HepG2 (cell line): ENCODE measurements around the gene TRAPPC10. TPM values are rescaled to one million over a fixed set of nuclear protein-coding genes. Genes with fewer than 3 reads are reported as not detected.

Experiments used
- ATAC-seq: fragments of 200-7000 bp; cut with Tn5 transposase; 3 replicates; pipeline ENCODE4 v1.9.1; 2020; ENCODE audit warnings: mild to moderate bottlenecking, moderate library complexity
- BruUV-seq: library from RNA; stranded (reverse); fragments of 400-500 nt; replicated peaks from 2 replicates; lab custom pipeline; 2021; lab: Mats Ljungman, UMichigan
- CTCF ChIA-PET: fragments of 300-600 bp; formaldehyde crosslinking; extraction: SDS; loops from one replicate; lab custom pipeline; 2021; ENCODE audit warnings: low total read pairs, inconsistent platforms, low intra/inter-chr PET ratio; lab: Yijun Ruan, JAX
- POLR2A ChIA-PET: fragments of 350-600 bp; sonication (Branson Sonifier 250); formaldehyde crosslinking; loops from one replicate; lab custom pipeline; 2020; ENCODE audit warnings: antibody characterized with exemption, inconsistent platforms; lab: Yijun Ruan, JAX
- DNase-seq: peaks from one replicate; pipeline ENCODE4 v3.0.0-alpha.2; 2015; ENCODE audit warnings: low spot score
- FAIRE-seq: peaks from 3 replicates; lab custom pipeline; 2011; peaks lifted over from hg19 to GRCh38; lab: Jason Lieb, UNC
- H2AFZ ChIP-seq: one replicate; pipeline ENCODE4 v1.6.1; 2011; ENCODE audit warnings: low read length, inconsistent platforms
- H3K27ac ChIP-seq: fragments of 300-600 bp; 3 replicates; pipeline ENCODE4 v1.8.0; 2011; ENCODE audit warnings: mixed run types, mild to moderate bottlenecking, mixed read lengths, low read length, inconsistent platforms; ENCODE audit not compliant: insufficient read depth; ENCODE audit errors: extremely low read length
- H3K27me3 ChIP-seq, 2 experiments: fragments of 200-600 bp in 1 of 2; 2 replicates in 1 of 2; 3 replicates in 1 of 2; pipeline versions ENCODE4 v1.6.0 to v1.8.0; 2011; ENCODE audit warnings: low read length in 2 of 2, mild to moderate bottlenecking in 2 of 2, moderate library complexity in 2 of 2, inconsistent platforms in 1 of 2; ENCODE audit not compliant: insufficient read depth in 2 of 2, control insufficient read depth in 1 of 2
- H3K36me3 ChIP-seq, 2 experiments: fragments of 200-600 bp in 1 of 2; replicated peaks in 1 of 2; 2 replicates in 1 of 2; 3 replicates in 1 of 2; pipeline versions ENCODE4 v1.5.1 to v1.8.0; 2011; ENCODE audit warnings: low read length in 2 of 2, inconsistent platforms in 1 of 2; ENCODE audit not compliant: insufficient read depth in 2 of 2, control insufficient read depth in 1 of 2
- H3K4me1 ChIP-seq: 2 replicates; pipeline ENCODE4 v1.5.1; 2012; ENCODE audit warnings: low read length, inconsistent platforms; ENCODE audit not compliant: insufficient read depth
- H3K4me2 ChIP-seq: 2 replicates; pipeline ENCODE4 v1.6.0; 2011; ENCODE audit warnings: low read depth, low read length, inconsistent platforms
- H3K4me3 ChIP-seq, 3 experiments: fragments of 200-600 bp in 1 of 3; sonication (generic), shearing (Covaris generic) in 1 of 3; replicated peaks in 1 of 3; 2 replicates each; pipeline ENCODE4 v1.5.1; 2011 to 2016; ENCODE audit warnings: low read length in 3 of 3, inconsistent platforms in 2 of 3, low read depth in 2 of 3, mild to moderate bottlenecking in 2 of 3, control low read depth in 1 of 3, mixed read lengths in 1 of 3; ENCODE audit not compliant: insufficient read depth in 1 of 3
- H3K79me2 ChIP-seq: one replicate; pipeline ENCODE4 v1.6.1; 2011; ENCODE audit warnings: low read length, inconsistent platforms; ENCODE audit not compliant: insufficient read depth
- H3K9ac ChIP-seq: 2 replicates; pipeline ENCODE4 v1.6.0; 2011; ENCODE audit warnings: mild to moderate bottlenecking, low read depth, low read length, inconsistent platforms; ENCODE audit not compliant: insufficient read depth
- H3K9me3 ChIP-seq: 2 replicates; pipeline ENCODE4 v1.5.1; 2012; ENCODE audit warnings: mild to moderate bottlenecking, low read length
- H4K20me1 ChIP-seq: 2 replicates; pipeline ENCODE4 v1.6.0; 2011; ENCODE audit warnings: inconsistent platforms, mild to moderate bottlenecking, low read length, moderate library complexity; ENCODE audit not compliant: insufficient read depth
- BRCA1 ChIP-seq: sonication (generic); formaldehyde crosslinking; IDR thresholded peaks from 2 replicates; pipeline ENCODE4 v1.4.0; 2020; ENCODE audit warnings: missing genetic modification reagents
- CHD4 ChIP-seq: fragments of 200-600 bp; sonication (generic); IDR thresholded peaks from 2 replicates; pipeline ENCODE4 v1.7.0; 2017; ENCODE audit warnings: mild to moderate bottlenecking, low read length, borderline replicate concordance
- CSRNP1 ChIP-seq: sonication (generic); formaldehyde crosslinking; IDR thresholded peaks from 2 replicates; pipeline ENCODE4 v1.8.1; 2023; ENCODE audit warnings: mild to moderate bottlenecking, missing genetic modification reagents
- HINFP ChIP-seq: sonication (generic); formaldehyde crosslinking; IDR thresholded peaks from 2 replicates; pipeline ENCODE4 v1.4.0; 2020; ENCODE audit warnings: low read depth, mild to moderate bottlenecking, missing genetic modification reagents
- HOXA3 ChIP-seq: sonication (generic); formaldehyde crosslinking; IDR thresholded peaks from 2 replicates; pipeline ENCODE4 v1.5.0; 2020; ENCODE audit warnings: missing genetic modification reagents
- KLF6 ChIP-seq: IDR thresholded peaks from 2 replicates; pipeline ENCODE4 v1.8.0; 2016; ENCODE audit warnings: missing biosample characterization, missing genetic modification reagents
- KMT2A ChIP-seq: sonication (generic); formaldehyde crosslinking; IDR thresholded peaks from 2 replicates; pipeline ENCODE4 v1.4.0; 2020; ENCODE audit warnings: missing genetic modification reagents
- MIER3 ChIP-seq: IDR thresholded peaks from 2 replicates; pipeline ENCODE4 v1.6.1; 2016; ENCODE audit warnings: missing compliant biosample characterization, borderline replicate concordance
- NFKB2 ChIP-seq: sonication (generic); formaldehyde crosslinking; IDR thresholded peaks from 2 replicates; pipeline ENCODE4 v1.4.0; 2020; ENCODE audit warnings: missing genetic modification reagents, borderline replicate concordance
- ZBTB7B ChIP-seq: sonication (generic); formaldehyde crosslinking; IDR thresholded peaks from 2 replicates; pipeline ENCODE4 v1.4.0; 2020; ENCODE audit warnings: missing genetic modification reagents
- ZNF101 ChIP-seq: sonication (generic); formaldehyde crosslinking; IDR thresholded peaks from 2 replicates; pipeline ENCODE4 v1.4.0; 2020; ENCODE audit warnings: mild to moderate bottlenecking, low read depth, missing genetic modification reagents, borderline replicate concordance
- ZNF30 ChIP-seq: sonication (generic); formaldehyde crosslinking; IDR thresholded peaks from 2 replicates; pipeline ENCODE4 v1.5.0; 2020; ENCODE audit warnings: mild to moderate bottlenecking, missing genetic modification reagents
- ZNF7 ChIP-seq: IDR thresholded peaks from 2 replicates; pipeline ENCODE4 v1.6.1; 2016; ENCODE audit warnings: missing biosample characterization, missing genetic modification reagents
- ZNF782 ChIP-seq: sonication (generic); formaldehyde crosslinking; IDR thresholded peaks from 2 replicates; pipeline ENCODE4 v1.4.0; 2020; ENCODE audit warnings: missing genetic modification reagents, mild to moderate bottlenecking, borderline replicate concordance
- WGBS: methylation state at CpG from one replicate; pipeline ENCODE4 v1.1.6; 2017; ENCODE audit warnings: low lambda C conversion rate; 5-methylcytosine and 5-hydroxymethylcytosine counted together
- in situ Hi-C: cut with HindIII; loops from 2 replicates; pipeline ENCODE4 v1.10.0; 2017; ENCODE audit warnings: low pct_unique_long_range_greater_than_20kb; ENCODE audit not compliant: extremely low pct_ligation_motif_present
- intact Hi-C: fragments of 100-400 bp; cut with micrococcal nuclease; formaldehyde crosslinking; loops from one replicate; pipeline ENCODE4 v1.10.0; 2022; ENCODE audit not compliant: unreplicated experiment
- polyA plus RNA-seq, 8 experiments: library from polyadenylated mRNA; depleted of rRNA in 3 of 8; stranded (reverse) in 7 of 8; unstranded in 1 of 8; fragments of >200 nt; fragmentation: Illumina TruSeq in 4 of 8; extraction: Trizol in 4 of 8; gene quantifications; 2 replicates each; pipeline versions ENCODE4 v1.2.1 to v1.2.3, GENCODE V29; 2011 to 2016; ENCODE audit warnings: low read depth in 4 of 8, missing spikeins in 1 of 8, mixed read lengths in 1 of 8; ENCODE audit not compliant: insufficient read depth in 1 of 8
- total RNA-seq, 5 experiments: library from RNA; depleted of rRNA; stranded (reverse); fragments of >200 nt; fragmentation: Illumina TruSeq; extraction: Trizol; gene quantifications; 2 replicates each; pipeline ENCODE4 v1.2.3, GENCODE V29; 2016; ENCODE audit warnings: low read depth in 1 of 5
- TF ChIP-seq, protein P1 (sequence below): sonication (generic); formaldehyde crosslinking; IDR thresholded peaks from 2 replicates; pipeline ENCODE4 v1.5.1; 2020; ENCODE audit warnings: mild to moderate bottlenecking, missing genetic modification reagents
- TF ChIP-seq, protein P2 (sequence below): IDR thresholded peaks from 2 replicates; pipeline ENCODE4 v1.4.0; 2020; ENCODE audit warnings: mild to moderate bottlenecking, missing genetic modification reagents

TRAPPC10 gene
- total and polyA plus RNA-seq, 2 of the 13 experiments (the other 11 are each of a cell fraction or from before 2014, with no cell fraction given): 10.6 to 16.5 TPM

DNA sequence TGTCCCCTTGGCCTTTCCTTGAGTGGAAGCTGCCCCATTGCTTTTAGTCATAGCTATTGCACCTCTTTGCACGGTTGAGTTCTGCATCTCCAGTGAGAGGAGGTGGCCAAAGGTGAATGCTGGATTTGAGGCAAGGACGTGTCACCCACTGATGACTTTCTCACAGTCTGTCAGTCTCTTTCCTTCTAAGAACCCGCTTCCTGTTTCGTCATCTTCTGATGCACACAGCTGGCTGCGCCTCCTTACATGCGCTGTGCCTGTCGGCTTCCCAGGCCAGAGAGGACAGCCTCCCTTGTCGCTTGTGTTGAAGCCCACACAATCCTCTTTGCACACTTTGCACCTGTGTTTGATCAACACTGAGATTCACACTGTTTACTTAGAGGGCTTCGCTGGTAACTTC, 53.3 kb downstream of the TRAPPC10 start:
- BruUV-seq: no TSS peak
- Histone ChIP-seq H3K27me3 (no peaks in the 10 kb centered on the region), H3K9me3 (no peaks in the 10 kb centered on the region), H4K20me1 (peaks cover 7% of the 10 kb centered on the region; the same call in 1 of the 2 replicates), H3K27ac (no peak overlapping the region), H3K79me2 (no peaks in the 10 kb centered on the region), H3K9ac (no peak overlapping the region), H3K4me3 (no peak overlapping the region), H3K36me3 (peaks cover 16 to 43% of the 10 kb centered on the region in 2 experiments; a peak in 4 of 5 replicates), H2AFZ (no peak overlapping the region), H3K4me2 (no peak overlapping the region), H3K4me1 (peaks cover 17% of the 10 kb centered on the region)
- in situ Hi-C loops (loop anchor here (5.0 kb wide), 1 partner anchor 38 kb away; no protein-coding TSS in a partner anchor), intact Hi-C loops (no loop called here)
- WGBS: 92% methylated on average over 9 of the region's 9 CpGs
- ChIA-PET POLR2A (no interaction called here), CTCF (no interaction called here)
- no peak for ATAC-seq
- DNase-seq: no peak
- FAIRE-seq: no peak
- TF ChIP-seq, protein P1, sequence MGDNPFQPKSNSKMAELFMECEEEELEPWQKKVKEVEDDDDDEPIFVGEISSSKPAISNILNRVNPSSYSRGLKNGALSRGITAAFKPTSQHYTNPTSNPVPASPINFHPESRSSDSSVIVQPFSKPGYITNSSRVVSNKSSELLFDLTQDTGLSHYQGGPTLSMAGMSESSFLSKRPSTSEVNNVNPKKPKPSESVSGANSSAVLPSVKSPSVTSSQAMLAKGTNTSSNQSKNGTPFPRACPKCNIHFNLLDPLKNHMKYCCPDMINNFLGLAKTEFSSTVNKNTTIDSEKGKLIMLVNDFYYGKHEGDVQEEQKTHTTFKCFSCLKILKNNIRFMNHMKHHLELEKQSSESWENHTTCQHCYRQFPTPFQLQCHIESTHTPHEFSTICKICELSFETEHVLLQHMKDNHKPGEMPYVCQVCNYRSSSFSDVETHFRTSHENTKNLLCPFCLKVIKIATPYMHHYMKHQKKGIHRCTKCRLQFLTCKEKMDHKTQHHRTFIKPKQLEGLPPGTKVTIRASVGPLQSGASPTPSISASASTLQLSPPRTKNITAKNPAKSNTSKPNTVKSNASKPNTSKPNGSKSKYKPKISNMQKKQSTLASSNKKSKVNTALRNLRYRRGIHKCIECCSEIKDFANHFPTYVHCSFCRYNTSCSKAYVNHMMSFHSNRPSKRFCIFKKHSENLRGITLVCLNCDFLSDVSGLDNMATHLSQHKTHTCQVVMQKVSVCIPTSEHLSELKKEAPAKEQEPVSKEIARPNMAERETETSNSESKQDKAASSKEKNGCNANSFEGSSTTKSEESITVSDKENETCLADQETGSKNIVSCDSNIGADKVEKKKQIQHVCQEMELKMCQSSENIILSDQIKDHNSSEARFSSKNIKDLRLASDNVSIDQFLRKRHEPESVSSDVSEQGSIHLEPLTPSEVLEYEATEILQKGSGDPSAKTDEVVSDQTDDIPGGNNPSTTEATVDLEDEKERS (CRISPR knock-in tag): no peak
- TF ChIP-seq, protein P2, sequence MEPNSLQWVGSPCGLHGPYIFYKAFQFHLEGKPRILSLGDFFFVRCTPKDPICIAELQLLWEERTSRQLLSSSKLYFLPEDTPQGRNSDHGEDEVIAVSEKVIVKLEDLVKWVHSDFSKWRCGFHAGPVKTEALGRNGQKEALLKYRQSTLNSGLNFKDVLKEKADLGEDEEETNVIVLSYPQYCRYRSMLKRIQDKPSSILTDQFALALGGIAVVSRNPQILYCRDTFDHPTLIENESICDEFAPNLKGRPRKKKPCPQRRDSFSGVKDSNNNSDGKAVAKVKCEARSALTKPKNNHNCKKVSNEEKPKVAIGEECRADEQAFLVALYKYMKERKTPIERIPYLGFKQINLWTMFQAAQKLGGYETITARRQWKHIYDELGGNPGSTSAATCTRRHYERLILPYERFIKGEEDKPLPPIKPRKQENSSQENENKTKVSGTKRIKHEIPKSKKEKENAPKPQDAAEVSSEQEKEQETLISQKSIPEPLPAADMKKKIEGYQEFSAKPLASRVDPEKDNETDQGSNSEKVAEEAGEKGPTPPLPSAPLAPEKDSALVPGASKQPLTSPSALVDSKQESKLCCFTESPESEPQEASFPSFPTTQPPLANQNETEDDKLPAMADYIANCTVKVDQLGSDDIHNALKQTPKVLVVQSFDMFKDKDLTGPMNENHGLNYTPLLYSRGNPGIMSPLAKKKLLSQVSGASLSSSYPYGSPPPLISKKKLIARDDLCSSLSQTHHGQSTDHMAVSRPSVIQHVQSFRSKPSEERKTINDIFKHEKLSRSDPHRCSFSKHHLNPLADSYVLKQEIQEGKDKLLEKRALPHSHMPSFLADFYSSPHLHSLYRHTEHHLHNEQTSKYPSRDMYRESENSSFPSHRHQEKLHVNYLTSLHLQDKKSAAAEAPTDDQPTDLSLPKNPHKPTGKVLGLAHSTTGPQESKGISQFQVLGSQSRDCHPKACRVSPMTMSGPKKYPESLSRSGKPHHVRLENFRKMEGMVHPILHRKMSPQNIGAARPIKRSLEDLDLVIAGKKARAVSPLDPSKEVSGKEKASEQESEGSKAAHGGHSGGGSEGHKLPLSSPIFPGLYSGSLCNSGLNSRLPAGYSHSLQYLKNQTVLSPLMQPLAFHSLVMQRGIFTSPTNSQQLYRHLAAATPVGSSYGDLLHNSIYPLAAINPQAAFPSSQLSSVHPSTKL (CRISPR knock-in tag): no peak
- TF ChIP-seq ZNF7 (CRISPR knock-in tag): no peak
- no peak for TF ChIP-seq CSRNP1
- no peak for TF ChIP-seq NFKB2 (CRISPR knock-in tag)
- no peak for TF ChIP-seq ZBTB7B (CRISPR knock-in tag)
- TF ChIP-seq HINFP (CRISPR knock-in tag): no peak
- TF ChIP-seq HOXA3 (CRISPR knock-in tag): no peak
- no peak for TF ChIP-seq ZNF101
- TF ChIP-seq MIER3 (CRISPR knock-in tag): no peak
- TF ChIP-seq ZNF30 (CRISPR knock-in tag): no peak
- no peak for TF ChIP-seq CHD4
- TF ChIP-seq KMT2A: no peak
- TF ChIP-seq KLF6 (CRISPR knock-in tag): no peak
- no peak for TF ChIP-seq ZNF782 (CRISPR knock-in tag)
- TF ChIP-seq BRCA1: no peak
